HG02678 (cell line): ENCODE data around the gene HIVEP1.
A peak's percentile ranks its signal among the peaks of the same experiment; 100 is the strongest.

Experiments used
- ATAC-seq: cut with Tn5 transposase; IDR thresholded peaks from one replicate; pipeline ENCODE4 v1.9.1; 2021; ENCODE audit warnings: mild to moderate bottlenecking, moderate library complexity; ENCODE audit not compliant: unreplicated experiment

Gene HIVEP1

DNA sequence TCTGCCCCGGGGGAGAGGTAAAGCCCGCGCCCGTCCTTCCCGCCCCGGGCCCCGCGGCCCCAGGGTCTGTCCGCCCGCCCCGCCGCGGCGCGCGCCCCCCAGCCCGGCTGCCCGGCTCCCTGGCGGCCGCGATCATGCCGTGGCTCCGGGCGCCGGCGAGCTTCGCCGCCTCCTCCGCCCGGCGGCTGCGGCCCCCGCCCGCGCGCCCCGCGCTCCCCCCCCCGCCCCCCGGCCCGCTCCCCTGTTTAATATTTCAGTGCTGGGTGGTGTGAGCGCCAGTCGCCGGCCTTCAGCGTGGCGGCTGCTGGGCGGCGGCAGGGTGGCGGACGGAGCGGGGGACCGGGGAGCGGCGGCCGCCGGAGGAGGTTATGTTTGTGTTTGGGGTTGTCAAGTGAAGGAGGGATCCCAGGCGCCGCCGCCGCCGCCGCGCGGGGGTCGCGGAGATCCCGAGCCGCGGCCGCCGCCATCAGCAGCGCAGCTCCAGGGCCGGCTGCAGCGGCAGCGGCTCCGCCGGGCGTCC is at the start of gene HIVEP1:
TSS of gene HIVEP1 (plus strand) at position 275 of the 520 bp plus-strand sequence. CDS start 3,317 bp downstream, outside the sequence.
- ATAC-seq, result no peak

- ATAC-seq, result no peak
Observed at GRCh38 chr6:11963756-11964500, 48.2 kb upstream of the HIVEP1 start.

- no peak for ATAC-seq
Observed at GRCh38 chr6:11964729-11965335, 47.3 kb upstream of the HIVEP1 start.

- no peak for ATAC-seq
Observed at GRCh38 chr6:11965499-11965898, 46.6 kb upstream of the HIVEP1 start.

DNA sequence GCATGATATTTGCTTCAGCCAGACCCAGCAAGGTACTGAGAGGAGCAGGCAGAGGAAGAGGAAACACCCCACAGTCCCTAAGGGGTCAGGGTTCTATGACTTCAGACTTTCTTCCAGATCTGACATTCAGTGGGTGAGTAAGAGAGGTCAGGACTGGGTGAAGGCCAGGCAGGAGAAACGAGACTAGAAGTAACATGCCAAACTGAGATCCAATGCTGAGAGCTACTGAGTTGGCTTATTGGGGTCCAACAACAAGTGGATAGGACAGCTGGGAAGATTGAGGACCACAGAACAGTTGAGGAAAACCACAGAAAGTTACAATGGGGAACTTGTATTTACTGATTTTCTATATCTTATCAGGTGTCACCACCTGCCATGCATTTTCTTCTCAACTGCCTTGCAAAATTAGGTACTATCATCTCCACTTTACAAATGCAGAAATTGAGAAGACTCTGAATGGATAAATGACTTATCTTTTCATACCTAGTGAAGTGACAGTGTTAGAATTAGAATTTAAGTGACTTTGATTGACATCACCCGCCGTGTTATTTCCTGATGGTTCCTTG is 43.8 kb upstream of the HIVEP1 start:
- ATAC-seq, result peak; percentile 78

DNA sequence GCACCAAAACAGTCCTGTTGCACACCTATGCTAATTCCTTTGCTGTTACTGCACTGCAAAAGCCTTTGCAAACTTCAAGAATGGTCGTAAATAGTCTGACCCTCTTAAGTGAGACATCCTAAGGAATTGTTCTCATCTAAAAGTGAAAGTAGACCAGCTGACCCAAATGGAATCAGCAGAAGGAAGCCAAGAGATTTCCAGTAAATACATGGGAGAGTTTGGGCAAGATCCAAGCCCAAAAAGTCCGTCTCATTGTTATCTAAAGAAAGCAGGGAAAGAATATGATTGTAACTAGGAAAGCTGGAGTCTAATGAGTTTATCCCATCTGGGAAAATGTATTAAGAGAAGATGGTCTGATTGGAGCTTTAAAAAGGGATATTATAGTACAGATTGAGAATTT is 43.0 kb upstream of the HIVEP1 start:
- ATAC-seq, result no peak

GRCh38 chr6:11970114-11970513 is 42.0 kb upstream of the HIVEP1 start:
- no peak for ATAC-seq

- no peak for ATAC-seq
Observed at GRCh38 chr6:11971154-11971553, 41.0 kb upstream of the HIVEP1 start.

GRCh38 chr6:11972270-11972669 is 39.8 kb upstream of the HIVEP1 start:
- no peak for ATAC-seq

DNA sequence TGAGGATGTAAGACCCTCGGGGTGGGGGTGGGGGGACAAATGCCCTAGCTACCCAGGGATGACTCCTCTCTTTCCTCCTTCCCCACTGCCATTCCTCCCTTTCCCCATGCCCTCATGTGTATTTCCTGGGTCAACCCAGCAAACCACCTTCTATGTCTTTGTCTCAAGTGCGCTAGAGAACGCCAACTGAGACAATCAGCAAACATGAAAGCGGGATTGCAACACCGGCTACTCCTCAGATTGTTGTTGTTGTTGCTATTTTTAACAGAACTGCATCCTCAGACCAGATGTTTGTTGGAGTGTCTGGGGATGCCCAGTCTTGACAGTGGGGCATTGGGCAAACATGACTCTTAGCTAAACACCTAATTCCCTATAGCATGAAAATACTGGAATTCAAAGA is 39.3 kb upstream of the HIVEP1 start:
- no peak for ATAC-seq

GRCh38 chr6:11973238-11973637 is 38.9 kb upstream of the HIVEP1 start:
- no peak for ATAC-seq

DNA sequence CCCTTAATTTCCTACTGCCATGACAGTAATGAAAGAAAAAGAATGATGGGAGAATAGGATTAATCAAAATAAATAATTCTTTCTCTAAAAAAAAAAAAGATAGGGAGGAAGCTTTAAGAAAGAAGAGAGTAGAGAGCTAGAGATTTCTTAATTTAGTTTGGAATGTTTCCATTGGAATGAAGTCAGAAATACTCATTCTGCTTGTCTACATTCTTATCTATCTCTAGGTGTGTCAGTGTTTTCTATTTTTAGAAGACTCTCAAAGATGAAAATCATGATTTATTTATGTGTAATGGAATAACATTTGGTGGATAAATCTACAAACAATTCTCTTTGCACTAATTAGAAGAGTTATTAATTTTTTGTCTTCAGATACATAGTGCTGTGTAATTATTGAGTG is 38.0 kb upstream of the HIVEP1 start:
- ATAC-seq, result no peak

- ATAC-seq, result peak; percentile 90
Observed at GRCh38 chr6:11975353-11975977, 36.6 kb upstream of the HIVEP1 start.

DNA sequence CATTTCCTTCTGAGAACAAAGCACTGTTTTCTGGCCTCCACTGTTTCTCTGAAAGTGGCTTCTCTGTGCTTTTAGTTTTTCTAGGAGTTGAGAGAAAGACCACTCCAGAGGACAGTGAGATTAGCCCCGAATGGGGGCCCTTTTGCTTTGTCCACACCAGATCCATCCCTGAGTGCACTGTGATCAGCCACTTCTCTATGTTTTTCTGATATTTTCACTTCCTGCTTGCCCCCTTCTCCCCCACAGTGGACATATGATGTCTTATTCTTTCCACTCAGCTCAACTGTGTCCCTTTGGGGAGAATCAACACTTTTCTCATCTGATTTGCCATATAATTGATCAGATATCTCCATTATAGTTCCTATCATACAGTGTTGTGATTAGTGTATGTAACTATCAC is 35.6 kb upstream of the HIVEP1 start:
- ATAC-seq, result no peak

DNA sequence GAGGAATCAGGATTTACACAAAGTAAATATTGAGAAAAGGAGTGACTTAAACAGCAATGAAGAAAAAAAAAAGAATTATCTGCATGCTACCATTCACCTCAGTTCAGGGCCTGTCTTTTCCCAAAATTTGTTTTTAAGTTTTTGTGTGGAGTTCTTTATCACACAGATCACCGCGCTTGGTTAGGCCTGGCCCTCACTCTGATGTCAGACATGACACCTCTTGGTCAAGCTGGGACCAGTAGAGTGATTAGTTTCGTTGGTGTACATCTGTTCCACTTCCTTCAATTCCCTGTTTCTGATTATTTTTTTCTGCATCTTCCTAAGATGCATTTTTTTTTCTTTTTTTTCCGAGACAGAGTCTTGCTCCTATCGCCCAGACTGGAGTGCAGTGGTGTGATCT is 34.9 kb upstream of the HIVEP1 start:
- ATAC-seq, result no peak

DNA sequence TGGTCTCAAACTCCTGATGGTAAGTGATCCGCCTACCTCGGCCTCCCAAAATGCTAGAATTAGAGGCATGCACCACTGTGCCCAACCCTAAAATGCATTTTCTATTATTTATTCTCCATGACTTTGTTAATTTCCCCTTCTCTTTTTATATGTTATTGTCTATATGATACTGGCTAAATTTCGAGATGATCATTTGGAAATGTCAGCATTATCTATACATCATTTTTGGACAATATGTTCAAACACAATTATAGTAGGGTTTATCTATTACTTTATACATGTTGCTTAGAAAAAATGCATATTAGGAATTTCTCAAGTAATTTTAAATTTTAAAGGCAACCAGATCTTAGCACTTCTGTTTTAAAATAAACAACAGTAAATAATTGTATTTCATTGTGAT is 34.4 kb upstream of the HIVEP1 start:
- no peak for ATAC-seq

DNA sequence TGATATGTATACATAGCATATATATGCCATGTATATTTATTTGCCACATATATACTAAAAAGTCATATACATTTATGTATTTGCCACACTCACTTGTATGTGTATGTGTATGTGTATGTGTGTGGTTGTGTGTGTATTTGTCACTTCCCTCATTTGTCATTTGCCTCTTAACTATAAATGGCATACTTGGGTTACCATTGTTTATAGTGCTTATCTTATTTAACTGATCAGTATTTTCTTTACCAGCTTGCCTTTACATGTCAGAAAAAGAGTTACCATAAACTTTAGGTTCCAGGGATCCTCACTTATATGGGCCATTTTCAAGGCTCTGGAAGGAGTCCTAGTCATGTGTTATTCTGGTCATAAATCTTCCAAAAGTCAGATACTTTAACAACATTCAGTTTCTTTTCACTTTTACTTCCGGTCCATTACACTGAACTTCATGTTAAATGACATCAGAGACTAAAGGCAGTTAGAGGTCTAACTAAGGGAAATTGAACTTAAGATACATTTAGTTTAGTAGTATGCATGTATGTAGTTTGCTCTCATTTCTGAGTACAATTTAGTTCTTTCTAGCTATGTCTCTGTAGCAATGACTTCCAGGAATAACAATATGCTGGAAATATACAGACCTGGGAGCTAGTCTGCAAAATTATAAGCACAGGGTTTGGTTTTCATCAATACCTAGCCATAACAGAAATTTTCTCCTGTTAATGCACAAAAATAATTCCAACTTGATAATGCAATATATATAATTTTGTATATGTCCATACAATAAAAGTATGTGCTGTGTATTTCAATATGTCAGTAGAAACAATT is 33.7 kb upstream of the HIVEP1 start:
- no peak for ATAC-seq

DNA sequence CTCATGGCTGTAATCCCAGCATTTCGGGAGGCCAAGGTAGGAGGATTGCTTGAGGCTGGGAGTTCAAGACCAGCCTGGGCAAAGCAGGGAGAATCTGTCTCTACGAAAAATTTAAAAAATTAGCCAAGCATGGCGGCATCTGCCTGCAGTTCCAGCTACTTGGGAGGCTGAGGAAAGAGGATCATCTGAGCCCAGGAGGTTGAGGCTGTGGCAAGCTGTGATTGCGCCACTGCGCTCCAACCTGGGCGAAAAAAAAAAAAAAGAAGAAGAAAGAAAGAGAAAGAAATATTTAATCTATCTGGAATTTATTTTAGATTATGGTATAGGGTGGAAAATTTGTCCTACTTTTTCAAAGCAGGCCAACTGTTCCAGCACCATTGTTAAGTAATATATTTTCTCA is 32.2 kb upstream of the HIVEP1 start:
- ATAC-seq, result no peak

- ATAC-seq, result no peak
Observed at GRCh38 chr6:11983306-11983705, 28.8 kb upstream of the HIVEP1 start.

DNA sequence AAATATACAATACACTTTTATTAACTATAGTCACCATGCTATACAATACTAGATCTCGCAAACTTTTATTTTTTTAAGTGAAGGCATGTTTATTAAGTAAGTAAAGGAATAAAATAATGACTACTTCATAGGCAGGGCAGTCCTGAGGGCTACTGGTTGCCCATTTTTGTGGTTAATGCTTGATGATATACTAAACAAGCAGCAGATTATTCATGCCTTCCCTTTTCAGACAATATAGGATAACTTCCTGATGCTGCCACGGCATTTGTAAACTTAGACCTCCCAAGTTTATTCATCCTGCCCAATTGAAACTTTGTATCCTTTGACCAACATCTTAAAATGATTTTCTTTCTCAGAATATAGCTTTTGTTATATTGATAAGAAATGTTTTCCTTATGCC is 24.7 kb upstream of the HIVEP1 start:
- ATAC-seq, result no peak

- no peak for ATAC-seq
Observed at GRCh38 chr6:11989386-11989785, 22.7 kb upstream of the HIVEP1 start.
